ENCODE data around the gene PHF10.

PHF10 gene

DNA sequence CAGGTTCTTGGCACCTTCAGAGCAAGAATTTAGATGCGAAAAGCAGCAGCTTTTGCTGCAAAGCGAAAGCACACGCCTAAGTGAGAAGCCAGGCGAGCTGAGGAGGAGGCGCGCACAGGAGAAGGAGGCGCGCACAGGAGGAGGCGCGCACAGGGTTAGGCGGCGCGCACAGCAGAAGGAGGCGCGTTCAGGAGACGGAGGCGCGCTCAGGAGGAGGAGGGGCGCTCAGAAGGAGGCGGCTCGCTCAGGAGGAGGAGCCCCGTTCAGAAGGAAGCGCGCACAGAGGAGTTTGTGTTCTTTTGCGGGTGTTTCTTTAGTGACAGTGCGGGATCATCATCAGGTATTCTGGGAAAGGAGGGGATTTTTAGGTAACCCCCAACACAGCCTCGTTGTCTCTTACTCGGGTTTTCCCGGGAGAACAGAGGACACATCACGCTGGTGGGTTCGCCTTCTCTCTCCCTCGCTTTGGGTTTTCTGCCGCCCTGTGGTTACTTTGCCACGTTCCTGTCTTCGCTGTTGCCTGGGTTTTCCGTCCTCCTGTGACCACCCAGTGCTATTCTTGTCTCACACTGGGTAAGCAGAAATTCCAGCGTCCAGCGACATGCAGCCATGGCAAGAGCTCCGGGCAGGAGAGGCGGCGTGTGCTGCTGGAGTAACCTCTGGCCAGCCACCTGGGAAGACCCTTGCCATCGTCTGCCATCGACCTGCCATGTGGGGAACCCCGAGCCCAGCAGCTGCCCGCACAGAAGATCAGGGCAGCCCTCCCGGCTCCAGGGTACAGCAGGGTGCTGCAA is 69.5 kb downstream of the PHF10 start:
- no peak for TF ChIP-seq TAF1 (IDR thresholded peaks at IDR 0.05; ENCODE audit: borderline replicate concordance, insufficient read depth, low read length)
- TF ChIP-seq FOXP2 (optimal IDR thresholded peaks at IDR 0.05; ENCODE audit: borderline replicate concordance, extremely low read depth, extremely low read length, insufficient read depth), result no peak
